Neuronal stem cell (in vitro differentiated cells): ENCODE measurements around the gene DNAJB2.

Source experiments
- DNase-seq: peaks from one replicate; pipeline ENCODE4 v3.0.0-alpha.2; 2013; ENCODE audit warnings: low spot score
- H2AFZ ChIP-seq: one replicate; pipeline ENCODE4 v1.6.1; 2013; ENCODE audit warnings: mild to moderate bottlenecking, low read length, inconsistent platforms
- H2AK5ac ChIP-seq: 2 replicates; pipeline ENCODE4 v1.6.1; 2013; ENCODE audit warnings: low read depth, mild to moderate bottlenecking, inconsistent platforms, low read length, moderate library complexity, mixed read lengths
- H2BK120ac ChIP-seq: 2 replicates; pipeline ENCODE4 v1.6.1; 2013; ENCODE audit warnings: low read depth, mild to moderate bottlenecking, inconsistent platforms, low read length, moderate library complexity, mixed read lengths
- H2BK12ac ChIP-seq: one replicate; pipeline ENCODE4 v1.6.1; 2013; ENCODE audit warnings: low read length, inconsistent platforms
- H2BK15ac ChIP-seq: 2 replicates; pipeline ENCODE4 v1.6.1; 2013; ENCODE audit warnings: mild to moderate bottlenecking, low read length, inconsistent platforms, mixed read lengths
- H2BK5ac ChIP-seq: one replicate; pipeline ENCODE4 v1.6.1; 2013; ENCODE audit warnings: inconsistent platforms, mild to moderate bottlenecking, low read length, moderate library complexity
- H3K14ac ChIP-seq: one replicate; pipeline ENCODE4 v1.6.1; 2013; ENCODE audit warnings: low read length, inconsistent platforms
- H3K18ac ChIP-seq: 2 replicates; pipeline ENCODE4 v1.6.1; 2013; ENCODE audit warnings: low read length, inconsistent platforms
- H3K23ac ChIP-seq: 2 replicates; pipeline ENCODE4 v1.6.1; 2013; ENCODE audit warnings: low read depth, mild to moderate bottlenecking, mixed read lengths, low read length, inconsistent platforms; ENCODE audit not compliant: poor library complexity
- H3K27ac ChIP-seq: replicated peaks from 3 replicates; pipeline ENCODE4 v1.5.1; 2013; ENCODE audit warnings: low read length, inconsistent platforms
- H3K27me3 ChIP-seq, 3 experiments: 2 replicates each; pipeline ENCODE4 v1.6.1; 2013; ENCODE audit warnings: low read length in 3 of 3, mild to moderate bottlenecking in 2 of 3, inconsistent platforms in 1 of 3, low read depth in 1 of 3, mixed read lengths in 1 of 3, moderate library complexity in 1 of 3; ENCODE audit not compliant: control insufficient read depth in 3 of 3, insufficient read depth in 3 of 3
- H3K36me3 ChIP-seq, 2 donors: replicated peaks in 1 of 2; 2 replicates each; pipeline ENCODE4 v1.6.1; 2013; ENCODE audit warnings: low read length in 2 of 2; ENCODE audit not compliant: control insufficient read depth in 2 of 2, insufficient read depth in 2 of 2
- H3K4ac ChIP-seq: 2 replicates; pipeline ENCODE4 v1.6.1; 2013; ENCODE audit warnings: inconsistent platforms, mild to moderate bottlenecking, low read length, moderate library complexity
- H3K4me1 ChIP-seq, 2 donors: 1 replicate in 1 of 2; 2 replicates in 1 of 2; pipeline ENCODE4 v1.6.1; 2013; ENCODE audit warnings: low read length in 2 of 2, low read depth in 1 of 2; ENCODE audit not compliant: control insufficient read depth in 2 of 2, insufficient read depth in 1 of 2
- H3K4me2 ChIP-seq: one replicate; pipeline ENCODE4 v1.6.1; 2013; ENCODE audit warnings: mild to moderate bottlenecking, low read length, inconsistent platforms; ENCODE audit not compliant: insufficient read depth, poor library complexity, severe bottlenecking
- H3K4me3 ChIP-seq, 2 donors: 2 replicates each; pipeline ENCODE4 v1.5.1; 2013; ENCODE audit warnings: low read length in 2 of 2, mild to moderate bottlenecking in 2 of 2, inconsistent platforms in 1 of 2, moderate library complexity in 1 of 2
- H3K79me1 ChIP-seq: one replicate; pipeline ENCODE4 v1.6.1; 2013; ENCODE audit warnings: low read depth, mild to moderate bottlenecking, inconsistent platforms, low read length, moderate library complexity
- H3K9ac ChIP-seq: one replicate; pipeline ENCODE4 v1.6.1; 2013; ENCODE audit warnings: mild to moderate bottlenecking, low read depth, low read length, inconsistent platforms; ENCODE audit not compliant: poor library complexity
- H3K9me3 ChIP-seq, 2 donors: replicated peaks in 1 of 2; 2 replicates each; pipeline versions ENCODE3 to v1.6.1; 2013; ENCODE audit warnings: low read length in 2 of 2, mild to moderate bottlenecking in 2 of 2, inconsistent platforms in 1 of 2, low read depth in 1 of 2, mixed read lengths in 1 of 2, moderate library complexity in 1 of 2; ENCODE audit not compliant: control insufficient read depth in 2 of 2, insufficient read depth in 1 of 2
- H4K8ac ChIP-seq: one replicate; pipeline ENCODE4 v1.6.1; 2013; ENCODE audit warnings: low read depth, mild to moderate bottlenecking, inconsistent platforms, low read length, moderate library complexity
- H4K91ac ChIP-seq: one replicate; pipeline ENCODE4 v1.6.1; 2013; ENCODE audit warnings: low read length, low read depth, mild to moderate bottlenecking, inconsistent platforms; ENCODE audit not compliant: poor library complexity
- WGBS, 2 donors: extraction: QIAGEN DNeasy Blood & Tissue Kit; methylation state at CpG; one replicate each; pipeline ENCODE4 v1.1.7; 2013; ENCODE audit warnings: missing lambda C conversion rate in 2 of 2, mixed read lengths in 1 of 2; ENCODE audit not compliant: insufficient read length in 2 of 2, insufficient replicate concordance in 1 of 2; ENCODE audit errors: extremely low coverage in 2 of 2; 5-methylcytosine and 5-hydroxymethylcytosine counted together

DNAJB2 gene

GRCh38 chr2:219277703-219278654 lies 1.2 kb upstream of the DNAJB2 start:
- Histone ChIP-seq H3K4me3 (peak overlapping the region in 1 of 2 donors; percentile 62), H2AK5ac (peak overlapping the region; percentile 17), H3K36me3 (peaks cover 9 to 22% of the 10 kb centered on the region in 2 donors), H3K27ac (no peak overlapping the region), H2BK15ac (no peak overlapping the region), H3K4me2 (no peak overlapping the region), H3K18ac (no peak overlapping the region), H4K91ac (no peak overlapping the region), H2AFZ (peak overlapping the region; percentile 96), H4K8ac (no peak overlapping the region), H2BK5ac (no peak overlapping the region), H2BK12ac (no peak overlapping the region), H3K79me1 (no peaks in the 10 kb centered on the region), H3K27me3 (peaks cover 0 to 12% (median 3%) of the 10 kb centered on the region in 3 experiments), H3K4ac (no peak overlapping the region), H2BK120ac (no peak overlapping the region), H3K23ac (no peak overlapping the region), H3K4me1 (peaks cover 21 to 24% of the 10 kb centered on the region in 2 donors), H3K9ac (no peak overlapping the region), H3K9me3 (no peaks in the 10 kb centered on the region), H3K14ac (no peak overlapping the region)
- WGBS, 2 donors, result no CpG with 5 or more reads among the region's 25 CpGs
- peak; percentile 76 for DNase-seq

DNA sequence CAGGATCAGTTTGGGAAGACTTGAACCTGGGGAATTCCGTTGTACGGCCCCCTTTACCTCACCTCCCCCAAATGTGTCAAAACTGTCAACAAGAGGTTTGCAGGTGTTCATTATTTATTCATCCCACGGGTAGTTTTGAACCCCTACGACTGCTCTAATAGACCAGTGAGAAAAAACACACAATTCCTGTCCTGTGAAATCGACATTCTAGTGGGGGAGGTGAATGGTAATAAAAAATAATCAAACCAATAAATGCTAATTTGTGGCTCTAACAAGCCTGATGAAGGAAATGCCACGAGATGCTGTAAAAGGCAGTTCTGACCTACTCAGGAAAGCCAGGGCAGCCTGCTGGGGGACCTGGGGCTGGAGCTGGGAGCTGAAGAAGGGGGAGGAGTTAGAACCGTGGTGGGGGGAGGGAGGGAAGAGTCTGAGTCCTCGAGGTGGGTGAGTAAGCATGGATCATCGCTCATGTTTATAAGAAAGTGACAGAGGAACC lies 463 bp upstream of the DNAJB2 start:
- H2BK15ac ChIP-seq, result no peak overlapping the region
- H2BK5ac ChIP-seq, result no peak overlapping the region
- no peak overlapping the region for H2BK12ac ChIP-seq
- peaks cover 0 to 12% (median 3%) of the 10 kb centered on the region in 3 experiments for H3K27me3 ChIP-seq
- no peak overlapping the region for H3K4ac ChIP-seq
- no peak overlapping the region for H3K14ac ChIP-seq
- no CpG with 5 or more reads among the region's 9 CpGs for WGBS, 2 donors
- H4K8ac ChIP-seq, result no peak overlapping the region
- peak overlapping the region; percentile 17 for H2AK5ac ChIP-seq
- H3K27ac ChIP-seq, result peak overlapping the region; percentile 81
- no peak overlapping the region for H2BK120ac ChIP-seq
- DNase-seq, result no peak
- peak overlapping the region; percentile 70 for H3K18ac ChIP-seq
- H2AFZ ChIP-seq, result peak overlapping the region; percentile 96
- H4K91ac ChIP-seq, result no peak overlapping the region
- no peaks in the 10 kb centered on the region for H3K79me1 ChIP-seq
- peak overlapping the region; percentile 62 to 75 for H3K4me3 ChIP-seq
- H3K4me2 ChIP-seq, result peak overlapping the region; percentile 81
- H3K9ac ChIP-seq, result peak overlapping the region; percentile 34
- H3K36me3 ChIP-seq, result peaks cover 16 to 28% of the 10 kb centered on the region in 2 donors
- H3K9me3 ChIP-seq, result no peaks in the 10 kb centered on the region
- no peak overlapping the region for H3K23ac ChIP-seq
- H3K4me1 ChIP-seq, result peaks cover 21 to 24% of the 10 kb centered on the region in 2 donors

DNA sequence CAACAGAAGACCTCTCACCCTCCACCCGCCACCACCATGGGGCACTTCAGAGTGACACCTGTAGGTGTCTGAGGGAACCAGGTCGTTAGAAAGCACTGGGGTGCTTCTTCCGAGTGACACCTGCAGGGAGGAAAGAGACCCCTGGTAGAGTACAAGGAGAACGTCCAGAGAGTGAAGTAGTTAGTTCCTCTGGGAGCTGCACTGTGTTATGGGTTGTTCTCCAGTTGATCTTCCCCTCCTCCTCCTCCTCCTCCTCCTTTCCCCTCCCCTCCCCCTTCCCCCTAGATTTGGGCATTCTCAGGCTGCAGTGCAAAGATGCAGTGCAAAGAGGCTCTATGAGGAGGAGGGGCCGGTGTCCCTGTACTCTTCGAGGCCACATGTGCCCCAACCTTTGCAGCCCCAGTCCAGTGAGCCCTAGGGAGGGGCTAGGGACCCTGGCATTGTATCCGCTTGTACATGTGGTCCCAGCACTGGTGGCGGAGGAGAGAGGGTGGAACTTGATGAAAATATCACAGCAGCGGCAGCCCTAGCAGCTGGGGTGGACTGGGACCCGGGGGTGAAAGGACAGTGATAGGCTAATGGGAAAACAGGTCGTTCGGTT lies 850 bp downstream of the DNAJB2 start:
- Histone ChIP-seq H3K9me3 (no peaks in the 10 kb centered on the region), H3K79me1 (peaks cover under 1% of the 10 kb centered on the region), H3K23ac (peak overlapping the region; percentile 15), H2BK120ac (no peak overlapping the region), H3K4me2 (peak overlapping the region; percentile 97), H4K91ac (no peak overlapping the region), H3K36me3 (peaks cover 20 to 39% of the 10 kb centered on the region in 2 donors), H3K14ac (no peak overlapping the region), H4K8ac (no peak overlapping the region), H2AFZ (peak overlapping the region; percentile 96), H3K4me1 (peaks cover 15 to 18% of the 10 kb centered on the region in 2 donors), H2BK5ac (peak overlapping the region; percentile 90), H3K4me3 (peak overlapping the region; percentile 62 to 78), H2BK12ac (no peak overlapping the region), H2BK15ac (peak overlapping the region; percentile 78), H3K27ac (no peak overlapping the region), H3K9ac (peak overlapping the region; percentile 74), H3K27me3 (peaks cover 0 to 8% (median 3%) of the 10 kb centered on the region in 3 experiments), H3K4ac (no peak overlapping the region), H2AK5ac (peak overlapping the region; percentile 60), H3K18ac (peak overlapping the region; percentile 90)
- no CpG with 5 or more reads among the region's 12 CpGs for WGBS, 2 donors
- no peak for DNase-seq

DNA sequence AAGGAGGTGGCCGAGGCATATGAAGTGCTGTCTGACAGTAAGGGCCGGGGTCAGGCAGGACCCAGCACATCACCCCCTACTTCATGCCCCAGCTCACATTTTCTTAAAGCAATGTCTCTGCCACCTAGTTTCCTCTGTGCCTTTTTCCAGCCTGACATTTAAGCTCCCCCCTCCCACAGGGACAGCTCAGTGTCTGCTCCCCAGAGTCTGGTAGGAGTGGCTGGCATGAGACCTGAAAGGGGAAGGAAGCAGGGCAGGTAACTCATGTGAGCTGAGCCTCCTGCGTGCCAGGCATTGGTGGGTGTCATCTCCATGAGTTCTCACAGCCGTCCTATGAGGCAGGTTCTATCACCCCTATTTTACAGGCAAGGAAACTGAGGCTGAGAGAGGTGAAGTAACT lies 1.5 kb downstream of the DNAJB2 start:
- Histone ChIP-seq H3K18ac (no peak overlapping the region), H2AFZ (no peak overlapping the region), H3K4ac (no peak overlapping the region), H4K8ac (peak overlapping the region; percentile 4), H2BK5ac (no peak overlapping the region), H3K14ac (no peak overlapping the region), H4K91ac (no peak overlapping the region), H3K4me1 (peaks cover 15 to 18% of the 10 kb centered on the region in 2 donors), H2BK120ac (no peak overlapping the region), H3K79me1 (peaks cover 4% of the 10 kb centered on the region), H3K9ac (peak overlapping the region; percentile 57), H3K27ac (no peak overlapping the region), H2BK15ac (no peak overlapping the region), H3K4me2 (no peak overlapping the region), H2BK12ac (no peak overlapping the region), H3K23ac (no peak overlapping the region), H3K9me3 (no peaks in the 10 kb centered on the region), H3K4me3 (no peak overlapping the region), H2AK5ac (no peak overlapping the region), H3K27me3 (peaks cover 0 to 3% (median 3%) of the 10 kb centered on the region in 3 experiments), H3K36me3 (peaks cover 20 to 39% of the 10 kb centered on the region in 2 donors)
- DNase-seq, result no peak
- WGBS, 2 donors, result no CpG with 5 or more reads among the region's 4 CpGs
